Stimulated activated CD4-positive, alpha-beta T cell treated with anti-CD3 and anti-CD28 coated beads, TNF-alpha, amount 100 ng/mL, for 48 hours (primary cell): ENCODE measurements around the gene IQSEC1.
"Not testable (repeated sequence)": the region's sequence is repeated elsewhere in the genome, so short reads cannot be mapped to it uniquely, and the experiment has no call there.

ENCODE experiments used
- DNase-seq, 3 donors: peaks; one replicate each; pipeline ENCODE4 v3.0.0-alpha.2; 2020; ENCODE audit warnings: low read depth in 3 of 3

Gene IQSEC1

DNA sequence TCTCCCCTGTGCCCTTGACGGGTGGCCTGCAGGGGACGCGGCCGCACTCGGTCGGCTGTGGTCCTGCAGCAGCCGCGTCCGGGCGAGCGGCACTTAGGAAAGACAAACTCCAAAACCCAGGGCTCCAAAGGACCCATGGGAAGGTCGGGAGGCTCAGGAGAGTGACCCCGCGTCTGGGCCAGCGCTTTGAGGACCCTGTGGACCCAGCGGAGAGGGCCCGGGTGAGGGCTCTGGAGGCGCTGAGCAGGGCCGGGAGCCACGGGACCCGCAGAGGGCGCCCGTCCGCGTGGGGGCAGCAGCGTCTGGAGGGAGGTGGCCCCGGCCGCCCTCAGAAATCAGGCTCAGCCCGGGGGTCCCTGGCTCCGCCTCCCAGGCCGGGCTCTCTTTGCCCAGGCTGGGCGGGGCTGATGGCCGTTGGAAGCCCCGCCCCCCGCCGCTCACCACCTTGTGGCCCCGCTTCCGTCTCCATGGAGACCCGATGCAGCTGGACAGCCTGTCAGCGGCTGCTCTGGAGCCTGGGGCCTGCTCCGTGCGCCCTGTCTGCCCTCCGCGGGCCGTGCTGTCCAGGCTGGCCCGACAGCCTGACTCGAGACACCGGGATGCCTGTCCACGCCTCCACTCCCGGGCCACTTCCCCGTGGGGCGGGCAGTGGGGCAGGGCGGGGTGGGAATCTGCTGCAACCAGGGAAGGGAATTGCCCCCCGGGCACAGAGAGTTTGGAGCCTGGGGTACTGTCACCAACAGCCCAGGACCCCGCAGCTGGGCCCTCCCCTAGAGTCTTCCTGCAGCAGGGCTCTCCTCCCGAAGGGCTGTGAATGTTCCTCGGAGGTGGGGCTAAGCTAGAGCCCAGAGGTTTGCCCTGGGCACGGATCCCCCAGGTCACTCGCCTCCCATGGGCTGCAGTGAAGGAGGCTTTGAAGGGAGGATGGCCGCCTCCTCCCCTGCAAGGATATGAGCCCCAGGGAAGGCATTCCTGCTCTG, 197.1 kb downstream of the IQSEC1 start:
- DNase-seq, result no peak

GRCh38 chr3:12871404-12871983, 201.7 kb downstream of the IQSEC1 start:
- DNase-seq, result no peak

DNA sequence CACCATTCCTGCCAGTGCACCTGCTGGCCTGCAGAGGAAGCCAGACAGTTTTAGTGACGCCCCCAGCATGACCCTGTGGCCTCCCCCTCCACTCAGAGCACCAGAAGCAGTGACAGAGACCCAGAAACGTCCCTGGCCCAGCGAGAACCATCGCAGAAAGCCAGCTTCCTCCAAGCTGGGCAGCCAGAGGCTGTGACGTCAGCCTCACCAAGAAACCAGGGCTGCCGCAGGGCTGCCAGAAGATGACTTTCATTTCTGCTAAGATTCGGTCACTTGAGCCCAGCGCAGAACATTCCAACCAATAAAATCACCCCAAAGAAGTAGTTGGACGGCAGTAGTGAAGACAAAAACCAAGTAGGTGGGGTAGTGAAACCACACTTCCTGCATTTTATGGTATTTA, 202.3 kb downstream of the IQSEC1 start:
- DNase-seq, result no peak

DNA sequence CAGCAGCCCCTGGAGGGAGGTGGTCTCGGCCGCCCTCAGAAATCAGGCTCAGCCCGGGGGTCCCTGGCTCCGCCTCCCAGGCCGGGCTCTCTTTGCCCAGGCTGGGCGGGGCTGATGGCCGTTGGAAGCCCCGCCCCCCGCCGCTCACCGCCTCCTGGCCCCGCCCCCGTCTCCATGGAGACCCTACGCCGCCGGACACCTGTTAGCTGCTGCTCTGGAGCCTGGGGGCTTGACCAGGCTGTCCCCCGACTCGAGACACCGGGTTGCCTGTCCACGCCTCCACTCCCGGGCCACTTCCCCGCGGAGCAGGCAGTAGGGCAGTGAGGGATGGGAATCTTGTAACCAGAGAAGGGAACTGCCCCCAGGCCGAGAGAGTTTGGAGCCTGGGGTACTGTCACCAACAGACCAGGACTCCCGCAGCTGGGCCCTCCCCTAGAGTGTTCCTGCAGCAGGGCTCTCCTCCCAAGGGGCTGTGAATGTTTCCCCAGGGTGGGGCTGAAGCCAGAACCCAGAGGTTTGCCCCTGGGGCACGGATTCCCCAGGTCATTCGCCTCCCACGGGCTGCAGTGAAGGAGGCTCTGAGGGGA, 204.1 kb downstream of the IQSEC1 start:
- DNase-seq, result peak in 1 of 3 donors; percentile 40

- peak; percentile 34 to 60 (median 43) for DNase-seq
Observed at GRCh38 chr3:12868039-12869034, 204.9 kb downstream of the IQSEC1 start.

- no peak for DNase-seq
Observed at GRCh38 chr3:12866836-12867235, 206.4 kb downstream of the IQSEC1 start.

DNA sequence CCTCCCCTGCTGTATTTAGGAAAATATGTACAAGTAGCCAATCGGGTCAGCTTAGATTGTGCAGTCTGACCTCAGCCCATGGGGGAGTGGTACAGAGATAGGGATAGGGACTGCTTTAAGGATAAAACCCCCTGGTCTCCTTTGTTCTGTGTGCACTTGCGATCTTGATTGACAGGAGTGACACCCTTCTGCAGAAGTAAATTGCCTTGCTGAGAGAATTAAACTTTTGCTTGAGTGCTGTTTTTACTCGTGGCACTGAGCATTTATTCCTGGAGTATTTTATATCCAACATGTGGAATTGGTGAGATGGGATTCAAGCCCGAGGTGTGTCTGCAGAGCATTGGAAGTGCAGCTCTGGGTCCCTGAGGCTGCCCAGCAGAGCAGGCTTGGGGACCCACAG, 208.0 kb downstream of the IQSEC1 start:
- no peak for DNase-seq

GRCh38 chr3:12862387-12862786, 210.8 kb downstream of the IQSEC1 start:
- DNase-seq, result no peak

DNA sequence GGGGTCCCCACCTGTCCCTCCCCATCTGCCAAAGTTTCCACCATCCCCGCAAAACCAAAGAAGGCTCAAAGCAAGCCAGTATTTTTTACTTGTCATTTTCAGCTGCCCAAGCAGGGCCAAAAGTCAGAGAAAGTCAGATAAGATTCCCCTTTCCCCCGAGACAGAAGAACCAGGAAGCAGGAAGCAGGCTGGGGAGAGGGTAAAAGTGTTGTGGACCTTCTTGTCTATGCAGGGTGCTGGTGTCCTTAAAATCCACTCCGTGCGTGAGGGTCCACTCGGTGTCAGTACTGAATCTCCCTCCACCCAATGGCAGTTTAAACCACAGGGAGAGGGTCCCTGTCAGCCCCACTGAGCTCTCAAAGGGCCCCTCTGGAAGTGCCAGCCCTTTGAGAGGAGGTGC, 211.6 kb downstream of the IQSEC1 start:
- no peak for DNase-seq

DNA sequence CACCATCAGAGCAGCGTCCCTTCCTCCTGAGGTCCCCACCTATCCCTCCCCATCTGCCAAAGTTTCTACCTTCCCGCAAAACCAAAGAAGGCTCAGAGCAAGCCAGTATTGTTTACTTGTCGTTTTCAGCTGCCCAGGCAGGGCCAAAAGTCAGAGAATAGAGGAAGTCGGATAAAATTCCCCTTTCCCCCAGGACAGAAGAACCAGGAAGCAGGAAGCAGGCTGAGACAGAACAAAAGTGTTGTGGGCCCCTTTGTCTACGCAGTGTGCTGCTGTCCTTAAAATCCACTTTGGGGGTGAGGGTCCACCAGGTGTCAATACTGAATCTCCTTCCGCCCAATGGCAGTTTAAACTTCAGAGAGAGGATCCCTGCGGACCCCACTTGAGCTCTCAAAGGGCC, 213.4 kb downstream of the IQSEC1 start:
- no peak for DNase-seq

- DNase-seq, result no peak
Observed at GRCh38 chr3:12856626-12857025, 216.6 kb downstream of the IQSEC1 start.

GRCh38 chr3:12854565-12854964, 218.7 kb downstream of the IQSEC1 start:
- no peak for DNase-seq

GRCh38 chr3:12853847-12854246, 219.4 kb downstream of the IQSEC1 start:
- not testable (repeated sequence) for DNase-seq

GRCh38 chr3:12852201-12852600, 221.0 kb downstream of the IQSEC1 start:
- no peak for DNase-seq
